Activated naive CD4-positive, alpha-beta T cell treated with anti-CD3 and anti-CD28 coated beads, Interleukin-2, amount 50 U/mL, for 24 hours (primary cell): ENCODE results near the gene MGAT3.

ENCODE experiments used
- H3K27ac Mint-ChIP-seq: one replicate; pipeline ENCODE4 v1.8.0; 2021; ENCODE audit warnings: mild to moderate bottlenecking, mixed read lengths
- H3K27me3 Mint-ChIP-seq: one replicate; pipeline ENCODE4 v1.8.0; 2021; ENCODE audit warnings: mixed read lengths
- H3K36me3 Mint-ChIP-seq: one replicate; pipeline ENCODE4 v1.8.0; 2021; ENCODE audit warnings: mixed read lengths
- H3K4me1 Mint-ChIP-seq: one replicate; pipeline ENCODE4 v1.8.0; 2021; ENCODE audit warnings: mixed read lengths
- H3K4me3 Mint-ChIP-seq: one replicate; pipeline ENCODE4 v1.8.0; 2021; ENCODE audit warnings: mild to moderate bottlenecking, mixed read lengths
- H3K9me3 Mint-ChIP-seq: one replicate; pipeline ENCODE4 v1.8.0; 2021; ENCODE audit warnings: mixed read lengths

MGAT3 gene

GRCh38 chr22:39453765-39454378, 2.9 kb upstream of the MGAT3 start:
- H3K36me3 Mint-ChIP-seq: peaks cover 2% of the 10 kb centered on the region
- H3K27me3 Mint-ChIP-seq: peaks cover 16% of the 10 kb centered on the region
- H3K9me3 Mint-ChIP-seq: no peaks in the 10 kb centered on the region
- H3K27ac Mint-ChIP-seq: no peak overlapping the region
- H3K4me1 Mint-ChIP-seq: peaks cover 23% of the 10 kb centered on the region
- no peak overlapping the region for H3K4me3 Mint-ChIP-seq

GRCh38 chr22:39454385-39454871, 2.4 kb upstream of the MGAT3 start:
- H3K4me1 Mint-ChIP-seq: peaks cover 19% of the 10 kb centered on the region
- peaks cover 17% of the 10 kb centered on the region for H3K27me3 Mint-ChIP-seq
- H3K9me3 Mint-ChIP-seq: no peaks in the 10 kb centered on the region
- H3K27ac Mint-ChIP-seq: no peak overlapping the region
- no peak overlapping the region for H3K4me3 Mint-ChIP-seq
- H3K36me3 Mint-ChIP-seq: peaks cover 2% of the 10 kb centered on the region

GRCh38 chr22:39457198-39457555, 365 bp downstream of the MGAT3 start:
- no peaks in the 10 kb centered on the region for H3K9me3 Mint-ChIP-seq
- no peak overlapping the region for H3K27ac Mint-ChIP-seq
- H3K4me1 Mint-ChIP-seq: peaks cover 17% of the 10 kb centered on the region
- no peak overlapping the region for H3K4me3 Mint-ChIP-seq
- H3K27me3 Mint-ChIP-seq: peaks cover 21% of the 10 kb centered on the region
- H3K36me3 Mint-ChIP-seq: peaks cover 2% of the 10 kb centered on the region

- no peaks in the 10 kb centered on the region for H3K9me3 Mint-ChIP-seq
- H3K27me3 Mint-ChIP-seq: peaks cover 21% of the 10 kb centered on the region
- H3K36me3 Mint-ChIP-seq: peaks cover 2% of the 10 kb centered on the region
- H3K4me1 Mint-ChIP-seq: peaks cover 17% of the 10 kb centered on the region
- peak overlapping the region; percentile 80 for H3K4me3 Mint-ChIP-seq
- no peak overlapping the region for H3K27ac Mint-ChIP-seq
Measured at GRCh38 chr22:39457556-39458443, 988 bp downstream of the MGAT3 start.

- Mint-ChIP-seq H3K27me3 (peaks cover 21% of the 10 kb centered on the region), H3K27ac (peak overlapping the region; percentile 56), H3K9me3 (no peaks in the 10 kb centered on the region), H3K36me3 (peaks cover 2% of the 10 kb centered on the region), H3K4me1 (peaks cover 17% of the 10 kb centered on the region), H3K4me3 (peak overlapping the region; percentile 80)
Measured at GRCh38 chr22:39458444-39459083, 1.8 kb downstream of the MGAT3 start.

GRCh38 chr22:39459681-39460080, 2.9 kb downstream of the MGAT3 start:
- Mint-ChIP-seq H3K36me3 (peaks cover 2% of the 10 kb centered on the region), H3K27ac (peak overlapping the region; percentile 12), H3K4me1 (peaks cover 17% of the 10 kb centered on the region), H3K9me3 (no peaks in the 10 kb centered on the region), H3K27me3 (peaks cover 21% of the 10 kb centered on the region), H3K4me3 (no peak overlapping the region)

GRCh38 chr22:39462443-39463221, 5.8 kb downstream of the MGAT3 start:
- Mint-ChIP-seq H3K27ac (no peak overlapping the region), H3K9me3 (no peaks in the 10 kb centered on the region), H3K36me3 (no peaks in the 10 kb centered on the region), H3K4me3 (no peak overlapping the region), H3K27me3 (peaks cover 13% of the 10 kb centered on the region), H3K4me1 (peaks cover 9% of the 10 kb centered on the region)

GRCh38 chr22:39463277-39463676, 6.5 kb downstream of the MGAT3 start:
- no peak overlapping the region for H3K4me3 Mint-ChIP-seq

GRCh38 chr22:39463931-39464390, 7.1 kb downstream of the MGAT3 start:
- Mint-ChIP-seq H3K9me3 (no peaks in the 10 kb centered on the region), H3K36me3 (no peaks in the 10 kb centered on the region), H3K4me1 (no peaks in the 10 kb centered on the region), H3K4me3 (no peak overlapping the region), H3K27ac (no peak overlapping the region), H3K27me3 (peaks cover 4% of the 10 kb centered on the region)

More at GRCh38 chr22:39463277-39463676, 6.5 kb downstream of the MGAT3 start:
- Mint-ChIP-seq H3K36me3 (no peaks in the 10 kb centered on the region), H3K27me3 (peaks cover 10% of the 10 kb centered on the region), H3K4me1 (peaks cover 5% of the 10 kb centered on the region), H3K27ac (no peak overlapping the region), H3K9me3 (no peaks in the 10 kb centered on the region)

- Mint-ChIP-seq H3K27ac (no peak overlapping the region), H3K27me3 (no peaks in the 10 kb centered on the region), H3K9me3 (no peaks in the 10 kb centered on the region), H3K4me1 (peaks cover 2% of the 10 kb centered on the region), H3K36me3 (no peaks in the 10 kb centered on the region), H3K4me3 (no peak overlapping the region)
Measured at GRCh38 chr22:39466228-39467006, 9.6 kb downstream of the MGAT3 start.

GRCh38 chr22:39467390-39467895, 10.6 kb downstream of the MGAT3 start:
- Mint-ChIP-seq H3K36me3 (no peaks in the 10 kb centered on the region), H3K27ac (no peak overlapping the region), H3K4me1 (peaks cover 11% of the 10 kb centered on the region), H3K27me3 (no peaks in the 10 kb centered on the region), H3K4me3 (no peak overlapping the region), H3K9me3 (no peaks in the 10 kb centered on the region)

- Mint-ChIP-seq H3K27me3 (no peaks in the 10 kb centered on the region), H3K4me1 (peaks cover 16% of the 10 kb centered on the region), H3K36me3 (no peaks in the 10 kb centered on the region), H3K9me3 (no peaks in the 10 kb centered on the region), H3K27ac (no peak overlapping the region), H3K4me3 (no peak overlapping the region)
Measured at GRCh38 chr22:39468487-39469325, 11.9 kb downstream of the MGAT3 start.

- Mint-ChIP-seq H3K4me1 (peaks cover 16% of the 10 kb centered on the region), H3K27me3 (no peaks in the 10 kb centered on the region), H3K27ac (no peak overlapping the region)
Measured at GRCh38 chr22:39469326-39469680, 12.5 kb downstream of the MGAT3 start.

More at GRCh38 chr22:39469326-39469680, 12.5 kb downstream of the MGAT3 start:
- Mint-ChIP-seq H3K9me3 (no peaks in the 10 kb centered on the region), H3K36me3 (no peaks in the 10 kb centered on the region), H3K4me3 (no peak overlapping the region)
